Transverse colon (tissue), 4 donors: ENCODE measurements around the gene CACNA1C. TPM values are rescaled to one million over a fixed set of nuclear protein-coding genes. Genes with fewer than 3 reads are reported as not detected.

Source experiments
- DNase-seq: peaks from one replicate; pipeline ENCODE4 v3.0.0-alpha.2; 2019
- H3K27ac ChIP-seq, 4 donors: fragments of 200-600 bp; sonication (generic); 2 replicates each; pipeline ENCODE4 v1.5.1; 2016 to 2018; ENCODE audit warnings: inconsistent platforms in 4 of 4
- H3K27me3 ChIP-seq: fragments of 200-600 bp; sonication (generic); 2 replicates; pipeline ENCODE4 v1.5.1; 2017; ENCODE audit warnings: inconsistent platforms
- H3K36me3 ChIP-seq, 4 donors: fragments of 200-600 bp; sonication (generic); 2 replicates each; pipeline ENCODE4 v1.5.1; 2017 to 2019; ENCODE audit warnings: inconsistent platforms in 4 of 4
- H3K4me1 ChIP-seq, 4 donors: fragments of 200-600 bp; sonication (generic); 2 replicates each; pipeline ENCODE4 v1.5.1; 2017 to 2020; ENCODE audit warnings: inconsistent platforms in 4 of 4
- H3K4me3 ChIP-seq, 4 donors: fragments of 200-600 bp; sonication (generic); 1 replicate in 1 of 4; 2 replicates in 3 of 4; pipeline versions ENCODE4 v1.5.1 to v1.6.1; 2017 to 2019; ENCODE audit warnings: inconsistent platforms in 4 of 4
- H3K9me3 ChIP-seq, 2 donors: fragments of 200-600 bp; sonication (generic); 2 replicates each; pipeline ENCODE4 v1.5.1; 2017 to 2019; ENCODE audit warnings: inconsistent platforms in 2 of 2
- CTCF ChIP-seq, 5 experiments: fragments of 200-600 bp in 3 of 5; fragments of 450-650 bp in 2 of 5; sonication (generic) in 3 of 5; IDR thresholded peaks; 1 replicate in 2 of 5; 2 replicates in 3 of 5; pipeline ENCODE4 v1.5.1; 2016 to 2017; ENCODE audit warnings: antibody characterized with exemption in 5 of 5, inconsistent platforms in 3 of 5, mild to moderate bottlenecking in 2 of 5, moderate library complexity in 1 of 5
- EP300 ChIP-seq: sonication (generic); formaldehyde crosslinking; IDR thresholded peaks from one replicate; pipeline ENCODE4 v1.6.1; 2017; ENCODE audit warnings: antibody characterized with exemption, low read depth
- POLR2A ChIP-seq: fragments of 450-650 bp; IDR thresholded peaks from one replicate; pipeline ENCODE4 v1.6.1; 2016; ENCODE audit warnings: antibody characterized with exemption, mild to moderate bottlenecking, moderate library complexity
- POLR2AphosphoS5 ChIP-seq, 3 donors: sonication (generic); formaldehyde crosslinking; IDR thresholded peaks; one replicate each; pipeline ENCODE4 v1.6.1; 2016; ENCODE audit warnings: antibody characterized with exemption in 3 of 3
- WGBS, 2 donors: methylation state at CpG; one replicate each; pipeline ENCODE4 v1.1.5; 2018; ENCODE audit warnings: low coverage in 1 of 2; 5-methylcytosine and 5-hydroxymethylcytosine counted together
- in situ Hi-C, 4 donors: fragments of 200-750 bp; cut with MboI; loops; one replicate each; pipeline versions ENCODE4 v1.15.0 to v1.15.1; 2017; ENCODE audit warnings: low sequenced_read_pairs in 3 of 4, low pct_ligation_motif_present in 1 of 4, low pct_unique_long_range_greater_than_20kb in 1 of 4
- intact Hi-C: fragments of 100-400 bp; cut with DNase I; formaldehyde crosslinking; loops from one replicate; pipeline ENCODE4 v1.15.1; 2023; ENCODE audit warnings: low total_unique reads
- total RNA-seq, 4 donors: library from RNA; depleted of rRNA; stranded (reverse); fragments of >200 nt; gene quantifications; one replicate each; pipeline ENCODE4 v1.1.0, GENCODE V29; 2016

The CACNA1C gene
- total RNA-seq, 4 donors from 2014 or later = 18.8 to 35.2 (median 24.8) TPM

GRCh38 chr12:2677142-2677880 lies 624.5 kb downstream of the CACNA1C start:
- no peak for DNase-seq
- H3K4me1 ChIP-seq = no peaks in the 10 kb centered on the region
- no peak overlapping the region for H3K4me3 ChIP-seq
- intact Hi-C loops = no loop called here
- WGBS, 2 donors = 76% methylated on average over 13 of the region's 20 CpGs; no CpG with 5 or more reads in 1 of the 2 donors
- no peaks in the 10 kb centered on the region for H3K27me3 ChIP-seq
- no peaks in the 10 kb centered on the region for H3K36me3 ChIP-seq
- in situ Hi-C loops = no loop called here
- TF ChIP-seq EP300 = no peak
- no peak for TF ChIP-seq CTCF (IDR thresholded peaks at IDR 0.05)
- TF ChIP-seq POLR2AphosphoS5 (IDR thresholded peaks at IDR 0.05) = no peak
- no peak for TF ChIP-seq POLR2A
- no peaks in the 10 kb centered on the region for H3K9me3 ChIP-seq
- no peak overlapping the region for H3K27ac ChIP-seq

GRCh38 chr12:2678426-2678825 lies 625.6 kb downstream of the CACNA1C start:
- Histone ChIP-seq H3K4me3 (no peak overlapping the region), H3K9me3 (no peaks in the 10 kb centered on the region), H3K4me1 (peaks cover 2 to 4% (median 4%) of the 10 kb centered on the region in 4 donors), H3K27ac (no peak overlapping the region), H3K27me3 (no peaks in the 10 kb centered on the region), H3K36me3 (no peaks in the 10 kb centered on the region)
- WGBS, 2 donors = 40 to 87% methylated on average over 2 to 11 of the region's 11 CpGs
- no peak for TF ChIP-seq POLR2AphosphoS5 (IDR thresholded peaks at IDR 0.05)
- TF ChIP-seq CTCF (IDR thresholded peaks at IDR 0.05) = no peak
- no peak for TF ChIP-seq POLR2A
- in situ Hi-C loops = no loop called here
- intact Hi-C loops = no loop called here
- DNase-seq = no peak

GRCh38 chr12:2679068-2679815 lies 626.5 kb downstream of the CACNA1C start:
- intact Hi-C loops (no loop called here), in situ Hi-C loops (no loop called here)
- WGBS, 2 donors = 91% methylated on average over 33 of the region's 33 CpGs; no CpG with 5 or more reads in 1 of the 2 donors
- Histone ChIP-seq H3K36me3 (no peaks in the 10 kb centered on the region), H3K27me3 (no peaks in the 10 kb centered on the region), H3K4me3 (no peak overlapping the region), H3K9me3 (no peaks in the 10 kb centered on the region), H3K4me1 (peaks cover 6 to 10% (median 8%) of the 10 kb centered on the region in 4 donors), H3K27ac (no peak overlapping the region)
- TF ChIP-seq CTCF (IDR thresholded peaks at IDR 0.05) = no peak
- TF ChIP-seq EP300 = no peak
- TF ChIP-seq POLR2AphosphoS5 (IDR thresholded peaks at IDR 0.05) = no peak
- no peak for TF ChIP-seq POLR2A
- DNase-seq = no peak

- no peak for TF ChIP-seq CTCF (IDR thresholded peaks at IDR 0.05)
- no peak for TF ChIP-seq POLR2A
- TF ChIP-seq POLR2AphosphoS5 (IDR thresholded peaks at IDR 0.05) = no peak
- no peak for TF ChIP-seq EP300
- intact Hi-C loops (no loop called here), in situ Hi-C loops (loop anchor here in 1 of 4 donors (10.0 kb wide), 1 partner anchor 105 kb away; no protein-coding TSS in a partner anchor)
- no peaks in the 10 kb centered on the region for H3K36me3 ChIP-seq
- DNase-seq = no peak
- no peak overlapping the region for H3K4me3 ChIP-seq
- H3K27me3 ChIP-seq = no peaks in the 10 kb centered on the region
- H3K4me1 ChIP-seq = peaks cover 6 to 10% (median 8%) of the 10 kb centered on the region in 4 donors
- no peaks in the 10 kb centered on the region for H3K9me3 ChIP-seq
- H3K27ac ChIP-seq = no peak overlapping the region
- WGBS, 2 donors = 60 to 80% methylated on average over 1 to 15 of the region's 18 CpGs
Observed at GRCh38 chr12:2679816-2680675, 627.3 kb downstream of the CACNA1C start.
